NCI-H2196 treated with DMSO at 0.1 percent for 48 hours (cell line): Measurements from ENCODE around the gene SETBP1.

Experiments
- DNase-seq: peaks from one replicate; lab custom pipeline; 2025; ENCODE audit not compliant: unreplicated experiment; lab: John Stamatoyannopoulos, UW

The SETBP1 gene

DNA sequence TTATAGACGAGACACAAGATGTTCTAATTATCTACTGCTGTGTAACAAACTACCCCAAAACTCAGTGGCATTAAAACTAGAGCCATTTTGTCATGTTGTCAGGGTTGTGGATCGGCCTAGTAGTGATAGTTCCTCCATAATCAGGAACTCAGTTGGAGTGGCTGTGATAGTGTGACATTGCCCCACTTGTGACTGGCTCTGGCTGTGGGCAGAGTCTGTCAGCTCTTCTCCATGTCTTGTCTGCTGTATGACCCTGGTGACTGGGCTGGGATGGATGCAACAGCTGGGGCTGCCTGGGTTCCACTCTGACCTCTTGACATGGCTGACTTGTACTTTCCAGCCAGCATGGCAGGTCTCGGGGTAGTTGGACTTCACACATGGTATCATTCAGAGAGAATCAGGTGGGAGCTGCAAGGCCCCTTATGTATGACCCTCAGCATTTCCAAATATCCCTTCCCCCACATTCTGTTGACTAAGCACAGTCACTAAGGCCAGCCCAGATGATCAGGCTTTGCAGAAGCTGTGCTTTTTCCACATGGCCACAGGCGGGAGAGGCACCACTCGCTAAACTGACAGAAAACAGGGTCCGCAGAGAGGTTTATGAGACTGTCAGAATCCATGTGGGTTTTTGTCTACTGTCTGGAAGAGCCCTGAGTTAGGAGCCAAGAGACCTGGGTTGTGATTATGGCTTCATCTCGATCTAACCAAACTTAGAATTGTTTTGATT lies 50.3 kb downstream of the SETBP1 start:
- DNase-seq = no peak

GRCh38 chr18:44731530-44732237 lies 51.0 kb downstream of the SETBP1 start:
- no peak for DNase-seq

GRCh38 chr18:44732238-44732563 lies 51.5 kb downstream of the SETBP1 start:
- DNase-seq = no peak

GRCh38 chr18:44732599-44732998 lies 51.9 kb downstream of the SETBP1 start:
- DNase-seq = peak; percentile 29

- DNase-seq = no peak
These were observed 52.5 kb downstream of the SETBP1 start for GRCh38 chr18:44733069-44733753.

DNA sequence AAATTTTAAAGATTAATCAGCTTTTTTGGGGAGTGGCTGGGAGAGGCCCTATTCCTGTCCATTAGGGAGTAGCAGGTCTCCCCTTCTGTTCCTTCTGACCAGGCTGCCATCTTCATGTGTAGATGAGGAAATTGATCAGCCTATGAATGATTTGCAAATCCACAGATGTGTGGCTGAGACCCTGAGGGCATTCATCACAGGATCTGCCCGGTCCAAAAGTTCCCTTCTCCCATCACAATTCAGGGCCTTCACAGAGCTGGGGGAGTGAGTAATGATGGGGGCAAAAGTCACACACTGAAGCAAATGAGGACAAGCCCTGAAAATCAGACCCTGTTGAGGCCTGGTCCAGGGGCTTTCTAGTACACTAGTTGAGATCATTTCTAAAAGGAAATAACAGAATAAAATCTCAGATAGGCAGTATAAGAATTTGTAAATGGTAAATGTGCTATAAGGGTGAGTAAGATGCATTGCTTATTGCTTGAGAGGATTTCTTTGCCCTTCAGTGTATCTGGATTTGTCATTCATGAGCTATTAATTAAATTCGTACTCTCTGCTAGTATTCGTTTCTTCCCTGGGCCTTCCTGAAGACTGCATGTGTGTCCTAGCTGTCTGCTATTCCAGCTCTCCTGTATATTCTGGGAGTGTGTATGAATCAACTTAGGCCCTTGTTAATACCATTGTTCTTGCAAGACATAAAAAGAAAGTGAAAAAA lies 53.2 kb downstream of the SETBP1 start:
- DNase-seq = no peak

DNA sequence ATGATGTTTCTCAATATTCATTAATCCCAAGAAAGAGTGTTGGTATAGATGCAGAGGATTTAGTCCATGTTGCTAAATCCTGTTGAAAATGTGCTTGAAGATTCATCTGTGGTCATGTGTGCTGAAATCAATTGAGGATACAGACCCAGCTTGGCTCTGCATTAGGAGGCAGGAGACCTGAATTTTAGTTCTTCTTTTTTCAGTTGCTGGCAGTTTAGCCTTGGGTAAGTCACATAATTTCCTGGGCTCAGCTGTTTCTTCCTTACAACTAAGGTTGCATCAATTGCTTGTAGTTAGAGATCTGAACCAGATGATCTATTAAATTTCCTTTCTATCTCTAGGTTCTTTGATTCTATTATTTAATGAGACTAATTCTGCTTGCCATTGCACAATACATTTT lies 54.4 kb downstream of the SETBP1 start:
- no peak for DNase-seq

DNA sequence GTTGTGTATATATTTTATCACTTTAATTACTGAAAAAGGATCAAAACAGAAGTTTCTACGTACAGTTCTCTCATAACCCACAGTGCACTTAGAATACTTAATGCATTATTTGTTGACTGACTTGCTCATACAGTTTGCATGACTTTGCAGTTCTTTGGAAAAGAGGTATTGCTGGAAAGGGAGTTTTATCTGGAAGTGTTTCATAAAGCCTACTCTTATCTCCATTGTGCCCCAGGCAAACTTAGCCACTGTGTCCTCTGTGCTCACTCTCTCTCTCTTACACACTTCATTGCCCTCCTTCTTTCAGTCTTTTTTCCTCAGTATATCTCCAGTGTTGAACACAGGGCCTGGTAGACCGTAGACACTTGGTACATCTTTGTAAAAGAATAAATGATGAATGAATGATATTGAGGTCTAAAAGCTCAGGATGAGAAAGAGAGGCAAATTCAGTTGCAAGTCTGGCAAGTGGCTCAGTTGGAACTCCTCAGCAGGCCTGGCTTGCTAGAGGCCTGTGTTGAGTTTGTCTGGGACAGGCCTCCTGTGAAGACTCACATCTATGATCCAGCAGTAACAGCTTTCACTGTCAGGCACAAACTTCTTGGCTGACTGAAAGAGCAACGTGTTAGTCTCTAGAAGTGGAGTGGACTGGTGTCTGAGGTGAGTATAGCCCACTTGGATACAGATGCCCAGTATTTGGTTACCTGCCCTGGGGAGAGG lies 56.1 kb downstream of the SETBP1 start:
- no peak for DNase-seq

DNA sequence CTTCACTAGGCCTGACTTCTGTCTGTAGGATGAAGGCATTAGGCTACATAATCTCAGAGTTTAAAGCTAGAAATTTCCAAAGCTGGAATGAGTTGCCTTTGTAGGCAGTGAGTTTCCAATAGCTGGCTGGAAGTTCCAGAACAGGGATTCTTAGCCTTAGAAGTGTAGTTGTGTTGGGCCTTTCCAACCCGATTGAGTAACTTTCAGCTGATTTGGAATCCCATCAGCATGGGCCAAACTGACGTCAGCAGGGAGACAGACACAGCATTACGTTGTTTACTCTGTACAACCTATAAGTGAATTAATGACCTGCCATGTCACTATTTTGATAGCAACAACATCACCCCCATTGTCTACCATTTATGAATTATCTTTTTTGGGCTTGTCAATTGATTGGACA lies 56.9 kb downstream of the SETBP1 start:
- DNase-seq = no peak

DNA sequence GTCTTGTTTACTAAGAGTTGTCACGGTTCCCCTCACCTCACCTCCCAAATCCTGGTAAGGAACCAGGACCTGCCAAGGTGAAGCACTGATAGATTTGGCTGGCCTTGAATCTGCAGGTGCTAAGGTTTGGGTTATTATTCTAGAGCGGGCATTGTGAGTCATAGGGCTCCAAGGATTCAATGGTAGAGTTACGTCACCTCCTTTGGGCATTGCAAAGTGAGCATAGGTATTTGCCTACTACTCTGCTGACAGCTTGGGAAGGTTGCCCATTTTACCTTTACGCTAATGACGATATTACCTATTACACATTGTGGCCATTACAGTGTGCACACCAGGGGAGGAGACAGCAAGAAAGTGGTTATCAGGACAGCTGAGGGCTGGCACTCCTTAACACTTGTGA lies 59.3 kb downstream of the SETBP1 start:
- no peak for DNase-seq

GRCh38 chr18:44741085-44741484 lies 60.4 kb downstream of the SETBP1 start:
- no peak for DNase-seq

- DNase-seq = no peak
These were observed 60.8 kb downstream of the SETBP1 start for GRCh38 chr18:44741511-44741910.

DNA sequence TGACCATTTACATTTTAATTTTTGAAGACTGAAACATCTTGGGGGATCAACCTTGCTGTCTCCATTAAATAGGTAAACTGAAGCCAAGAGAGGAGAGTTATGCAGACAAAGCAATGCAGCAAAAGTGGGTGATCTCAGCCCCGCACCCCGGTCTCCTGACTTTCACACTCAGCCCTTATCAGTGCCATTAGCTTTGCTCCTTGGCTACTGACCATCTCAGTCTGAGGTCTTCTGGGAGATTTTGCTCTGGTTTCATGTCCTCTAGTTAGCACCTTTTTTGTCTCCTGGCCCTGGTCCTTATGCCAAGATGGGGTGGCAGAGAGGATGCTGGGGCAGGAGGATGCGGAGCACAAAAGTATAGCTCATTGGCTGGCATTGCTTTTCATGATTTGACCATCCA lies 61.4 kb downstream of the SETBP1 start:
- no peak for DNase-seq

- DNase-seq = peak; percentile 57
These were observed 62.1 kb downstream of the SETBP1 start for GRCh38 chr18:44742718-44743311.

- no peak for DNase-seq
These were observed 62.9 kb downstream of the SETBP1 start for GRCh38 chr18:44743631-44744030.

DNA sequence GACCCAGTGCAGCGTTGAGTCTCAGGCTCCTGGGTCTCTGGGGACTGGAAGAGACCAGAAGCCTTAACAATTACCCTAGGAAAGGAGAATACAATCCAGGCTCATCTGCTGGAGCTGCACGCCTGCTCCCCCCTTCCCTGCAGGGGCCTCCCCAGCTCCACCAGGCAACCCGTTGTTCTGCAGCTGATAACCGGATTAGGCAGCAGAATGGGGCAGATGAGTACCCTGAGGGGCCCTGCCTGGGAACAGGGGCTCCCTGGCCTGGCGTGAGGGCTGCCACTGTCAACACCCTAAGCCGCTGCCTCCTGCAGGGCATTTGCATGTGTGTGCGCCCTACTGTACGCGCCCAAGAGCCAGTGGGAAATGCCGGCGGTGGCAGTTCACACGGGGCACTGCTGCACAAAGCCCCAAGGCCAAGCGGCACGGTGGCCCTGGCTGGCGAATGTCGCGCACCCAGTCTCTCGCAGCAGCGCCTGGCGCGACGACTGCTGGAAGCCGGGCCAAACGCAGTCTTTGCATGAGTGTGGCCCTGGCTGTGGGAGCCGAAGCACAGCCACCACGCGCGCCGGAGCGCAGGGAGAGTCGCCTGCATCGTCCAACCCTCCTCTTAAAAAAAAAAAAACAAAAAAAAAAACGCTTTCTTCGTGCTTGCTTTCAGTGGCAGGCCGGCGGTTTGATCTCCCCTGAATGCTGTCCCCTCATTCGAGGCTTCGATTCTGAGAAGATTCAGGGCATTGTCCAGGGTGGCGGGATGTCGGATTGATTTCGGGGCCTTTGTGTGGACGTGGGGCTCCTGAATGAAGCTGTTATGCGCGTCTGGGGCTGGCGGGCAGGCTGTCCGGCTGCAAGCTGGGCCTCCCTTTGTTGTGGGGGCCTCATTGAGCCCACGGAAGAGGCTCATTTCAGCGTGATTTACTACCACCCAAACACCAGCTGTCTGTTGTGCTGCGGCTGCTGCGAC lies 63.8 kb downstream of the SETBP1 start:
- DNase-seq = no peak

DNA sequence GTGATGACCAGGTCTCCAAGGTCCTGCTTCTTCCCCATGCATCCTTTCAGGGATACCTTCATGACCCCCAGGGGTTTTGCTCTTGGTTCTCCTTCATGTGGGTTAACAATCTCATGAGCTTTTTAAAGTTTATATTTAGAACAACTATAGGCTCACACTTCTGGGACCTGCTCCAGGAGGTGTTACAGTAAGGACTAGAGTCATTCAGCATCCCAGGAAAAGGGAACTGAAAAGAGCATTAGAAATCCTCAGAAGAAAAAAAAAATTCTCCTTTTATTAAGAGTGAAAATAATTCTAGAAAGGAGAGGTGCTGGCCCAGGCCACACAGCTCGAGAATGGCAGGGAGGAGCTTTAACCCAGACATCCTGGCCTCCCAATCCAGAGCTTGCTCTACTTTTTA lies 66.5 kb downstream of the SETBP1 start:
- no peak for DNase-seq

- DNase-seq = no peak
These were observed 67.9 kb downstream of the SETBP1 start for GRCh38 chr18:44748582-44748981.

DNA sequence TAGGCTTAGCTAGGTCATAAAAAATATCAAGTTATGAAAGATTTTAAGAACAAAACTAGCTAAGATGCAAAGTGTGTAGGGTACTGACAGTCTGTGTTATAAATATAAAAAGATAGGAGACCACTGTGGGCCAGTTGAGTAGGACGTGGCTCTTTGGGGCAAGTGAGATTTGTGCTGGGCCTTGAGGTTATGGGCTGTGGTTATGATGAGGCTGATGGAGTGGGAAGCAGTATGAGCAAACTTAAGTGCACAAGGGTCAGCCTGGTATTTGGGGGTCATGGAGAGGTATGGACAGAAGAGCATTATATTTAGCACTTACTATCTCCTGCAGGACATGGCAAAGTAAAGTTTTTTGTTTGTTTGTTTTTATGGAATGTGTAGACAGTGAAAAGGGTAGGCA lies 70.1 kb downstream of the SETBP1 start:
- no peak for DNase-seq

GRCh38 chr18:44754567-44754966 lies 73.9 kb downstream of the SETBP1 start:
- no peak for DNase-seq
